IPS-18c (cell line): ENCODE data around the gene RALGAPA1.
"Not testable (repeated sequence)": the region's sequence is repeated elsewhere in the genome, so short reads cannot be mapped to it uniquely, and the experiment has no call there.

ENCODE experiments used
- H3K4me3 ChIP-seq: 2 replicates; pipeline ENCODE4 v1.7.0; 2013; ENCODE audit warnings: low read depth, mild to moderate bottlenecking, low read length, moderate library complexity; ENCODE audit not compliant: insufficient read depth
- H3K9me3 ChIP-seq: one replicate; pipeline ENCODE4 v1.6.1; 2013; ENCODE audit warnings: mild to moderate bottlenecking, low read length, moderate library complexity; ENCODE audit not compliant: control insufficient read depth, insufficient read depth

RALGAPA1 gene

DNA sequence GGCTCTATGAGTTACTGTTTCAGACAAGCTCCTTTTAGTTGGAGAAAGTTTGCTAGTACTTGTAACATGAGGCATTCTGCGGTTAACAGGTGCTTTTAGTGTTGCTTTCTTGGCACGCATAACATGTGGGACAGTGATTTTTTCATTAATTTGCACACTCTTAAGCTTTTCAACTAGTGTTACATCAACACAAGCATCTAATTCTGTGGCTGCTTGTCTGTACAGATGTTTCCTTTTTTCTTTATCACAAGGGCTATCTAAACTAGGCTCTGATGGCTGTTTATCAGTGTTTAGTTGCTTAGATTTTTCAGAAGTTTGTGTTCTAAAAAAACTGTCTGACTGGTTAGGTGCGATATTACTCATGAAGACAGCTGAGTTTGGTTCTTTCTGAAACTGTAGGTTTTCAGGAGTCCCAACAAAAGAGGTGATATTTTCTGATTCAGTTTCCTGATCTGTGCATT lies 120.1 kb downstream of the RALGAPA1 start:
- no peak overlapping the region for H3K4me3 ChIP-seq
- H3K9me3 ChIP-seq, result no peaks in the 10 kb centered on the region

DNA sequence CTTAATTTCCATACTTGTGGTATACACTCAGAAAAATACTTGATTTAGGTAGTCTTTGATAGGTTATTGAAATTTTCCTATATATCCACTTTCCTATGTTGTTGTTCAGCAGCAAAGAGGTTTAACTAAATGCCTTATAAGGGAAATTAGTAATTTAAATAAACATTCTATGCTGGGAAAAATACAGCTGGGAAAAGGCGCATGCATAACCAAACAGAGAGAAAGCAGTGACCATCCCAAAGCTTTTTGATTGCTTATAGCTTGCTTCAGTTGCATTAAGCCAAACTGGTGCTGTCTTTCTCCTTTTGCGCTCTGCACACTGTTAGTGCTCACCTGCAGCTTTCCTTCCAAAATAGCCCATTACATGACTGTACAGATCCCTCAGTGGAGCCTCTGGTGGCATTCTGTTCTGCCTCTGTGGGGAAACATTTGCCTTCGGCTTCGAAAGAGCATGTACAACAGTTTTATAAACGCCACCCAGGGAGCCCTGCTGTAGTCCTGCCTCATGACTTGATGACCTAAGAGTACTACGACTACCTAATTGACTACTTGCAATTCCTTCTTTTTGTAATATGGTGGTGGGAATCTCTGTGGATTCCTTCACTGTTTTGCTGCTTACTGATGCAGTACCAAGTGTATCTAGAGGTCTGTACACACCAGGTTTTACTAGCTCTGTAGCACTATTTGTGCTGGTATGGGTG lies 120.8 kb downstream of the RALGAPA1 start:
- Histone ChIP-seq H3K4me3 (no peak overlapping the region), H3K9me3 (no peaks in the 10 kb centered on the region)

DNA sequence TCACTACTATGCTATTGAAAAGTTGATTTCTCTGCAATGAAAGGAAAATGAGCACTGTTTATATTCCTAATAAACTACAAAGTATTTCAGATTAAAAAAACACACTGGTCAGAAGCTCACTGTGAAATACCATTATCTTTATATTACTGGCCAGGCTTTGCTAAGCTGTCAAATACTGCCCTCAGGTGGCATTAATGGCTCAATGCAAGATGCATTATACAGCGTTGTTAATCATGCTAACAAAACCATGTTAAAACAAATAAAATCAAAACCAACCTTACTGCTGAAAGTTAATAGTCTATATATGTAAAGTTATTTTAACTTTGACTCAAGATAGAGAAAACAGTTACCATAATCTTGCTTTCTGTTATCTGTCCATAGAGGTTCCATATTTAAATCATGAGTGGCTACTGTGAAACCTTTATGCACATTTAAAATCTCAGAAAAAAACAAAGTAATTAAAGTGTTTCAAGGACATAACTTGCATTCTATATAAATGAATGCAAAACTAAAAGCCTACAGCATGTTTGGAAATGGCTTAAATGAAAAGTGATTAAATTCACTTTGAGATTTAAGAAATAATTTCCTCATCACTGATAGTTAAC lies 121.7 kb downstream of the RALGAPA1 start:
- Histone ChIP-seq H3K9me3 (no peaks in the 10 kb centered on the region), H3K4me3 (no peak overlapping the region)

DNA sequence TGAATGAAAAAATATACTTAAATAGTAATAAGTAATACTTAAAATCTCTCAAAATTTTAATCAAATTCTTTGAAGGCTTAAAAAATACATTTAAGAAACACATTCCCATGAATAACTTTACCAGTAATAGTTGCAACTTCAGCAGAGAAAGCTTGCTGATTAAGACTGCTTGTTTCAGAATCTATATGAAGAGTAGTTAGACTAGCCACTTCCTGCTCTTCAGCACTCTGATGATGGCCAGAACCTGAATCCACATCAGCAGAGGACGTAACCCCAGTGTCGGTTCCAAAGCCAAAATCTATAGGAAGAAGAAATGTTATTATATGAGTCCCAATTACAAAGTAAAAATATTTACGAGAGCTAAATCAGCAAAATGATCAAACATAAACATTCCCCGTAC lies 125.4 kb downstream of the RALGAPA1 start:
- H3K4me3 ChIP-seq, H3K9me3 ChIP-seq: not testable (repeated sequence)

DNA sequence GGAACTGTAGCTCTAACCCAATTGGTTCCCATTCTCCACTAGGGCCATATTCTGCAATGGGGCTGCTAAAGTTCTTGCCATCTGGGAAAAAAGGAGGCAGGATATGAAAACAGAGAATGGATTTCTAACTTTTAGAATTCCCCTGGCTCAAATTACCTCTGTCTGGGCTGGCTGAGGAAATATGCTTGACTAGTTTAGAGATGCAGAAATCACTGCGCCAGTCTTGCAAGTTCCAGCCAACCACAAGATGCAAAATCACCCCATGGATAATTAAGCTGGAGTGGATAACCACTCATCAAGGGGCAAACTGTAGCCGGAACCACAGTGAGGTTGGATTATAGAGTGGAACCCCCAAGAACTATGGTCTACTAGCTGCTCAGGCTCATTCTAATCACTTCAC lies 126.3 kb downstream of the RALGAPA1 start:
- H3K9me3 ChIP-seq, result no peaks in the 10 kb centered on the region
- H3K4me3 ChIP-seq, result no peak overlapping the region

DNA sequence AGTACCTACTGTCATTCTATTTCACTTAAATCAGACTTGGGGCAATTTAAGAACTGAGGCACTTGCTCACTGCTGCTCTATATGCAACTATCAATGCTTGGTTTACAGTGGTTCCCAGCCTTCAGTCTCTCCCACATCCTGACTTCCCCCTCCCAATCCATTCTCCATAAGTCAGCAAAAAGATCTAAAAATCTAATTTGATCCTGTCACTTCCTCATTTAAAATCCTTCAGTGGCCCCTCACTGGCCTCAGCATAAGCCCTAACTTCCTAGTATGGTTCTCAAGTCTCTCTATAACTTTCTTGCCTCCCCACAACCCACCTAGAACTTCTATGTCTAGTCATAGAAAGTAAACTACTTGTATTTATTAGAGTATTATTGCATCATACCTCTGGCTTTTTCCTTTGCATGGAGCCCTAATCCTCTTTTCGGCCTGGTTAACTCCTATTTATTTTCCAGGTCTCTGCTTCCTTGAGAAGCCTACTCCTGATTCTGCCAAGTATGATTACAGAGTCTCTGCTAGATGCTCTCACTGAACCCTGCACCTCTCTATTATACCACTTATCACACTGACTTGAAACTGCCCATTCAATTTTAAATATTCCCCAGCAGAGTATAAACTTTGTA lies 130.6 kb downstream of the RALGAPA1 start:
- no peak overlapping the region for H3K4me3 ChIP-seq
- H3K9me3 ChIP-seq, result no peaks in the 10 kb centered on the region

DNA sequence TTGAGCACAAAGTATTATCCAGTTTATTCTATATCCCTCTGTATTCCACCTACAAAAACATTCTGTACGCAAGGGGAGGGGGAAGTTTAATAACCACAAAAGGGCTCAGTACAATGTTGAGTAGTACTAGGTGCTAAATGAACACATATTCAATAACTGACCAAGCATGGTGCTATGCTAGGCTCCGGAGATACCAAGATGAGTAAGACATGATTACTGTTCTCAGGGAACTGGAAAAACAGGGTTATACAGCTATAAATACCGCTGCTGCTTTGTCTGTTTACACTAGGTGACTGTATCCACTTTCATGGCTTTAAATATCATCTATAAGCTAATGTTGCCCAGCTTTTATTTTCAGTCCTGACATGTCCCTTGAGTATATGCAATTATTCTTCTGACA lies 139.3 kb downstream of the RALGAPA1 start:
- H3K4me3 ChIP-seq, result no peak overlapping the region
- H3K9me3 ChIP-seq, result no peaks in the 10 kb centered on the region

DNA sequence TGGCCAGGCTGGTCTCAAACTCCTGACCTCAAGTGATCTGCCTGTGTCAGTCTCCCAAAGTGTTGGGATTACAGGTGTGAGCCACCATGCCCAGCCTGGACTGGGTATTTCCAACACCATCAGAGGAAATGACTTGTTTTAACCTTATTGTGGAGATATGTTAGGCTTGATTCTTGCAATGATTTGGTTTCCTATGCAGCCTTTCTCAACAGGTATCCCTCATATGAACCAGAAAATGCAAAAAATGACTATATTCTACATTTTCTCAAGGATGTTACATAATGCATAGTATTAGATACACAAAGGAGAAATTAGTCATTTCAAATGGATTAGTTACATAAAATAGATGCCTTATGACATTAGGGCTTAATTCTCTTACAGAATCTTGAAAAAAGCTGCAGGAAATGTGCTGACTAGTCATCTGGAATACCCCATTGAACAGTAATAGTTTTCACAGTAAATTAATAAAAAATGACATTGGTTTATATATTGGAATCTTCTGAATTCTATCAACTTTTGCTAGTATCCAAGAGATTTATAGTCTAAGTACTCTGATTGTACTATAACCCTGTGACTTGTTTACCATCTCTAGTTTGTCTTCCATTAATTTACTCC lies 142.6 kb downstream of the RALGAPA1 start:
- Histone ChIP-seq H3K4me3 (no peak overlapping the region), H3K9me3 (no peaks in the 10 kb centered on the region)

DNA sequence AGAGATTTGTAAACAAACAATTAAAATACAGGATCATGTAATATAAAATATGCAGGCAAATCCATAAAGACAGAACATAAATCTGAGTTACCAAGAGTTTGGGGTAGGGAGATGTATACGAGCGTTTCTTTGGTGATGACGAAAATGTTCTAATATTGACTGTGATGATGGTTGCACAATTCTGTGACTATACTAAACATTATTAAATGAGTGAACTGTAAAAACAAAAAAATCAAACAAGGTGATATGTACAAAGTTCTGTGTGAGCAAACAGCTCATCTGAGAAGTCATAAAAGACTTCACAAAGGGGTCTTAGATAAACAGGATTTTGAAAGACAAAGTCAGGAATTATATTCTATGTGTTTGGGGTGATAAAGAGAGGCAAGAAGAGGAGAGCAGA lies 147.2 kb downstream of the RALGAPA1 start:
- Histone ChIP-seq H3K9me3 (no peaks in the 10 kb centered on the region), H3K4me3 (no peak overlapping the region)

DNA sequence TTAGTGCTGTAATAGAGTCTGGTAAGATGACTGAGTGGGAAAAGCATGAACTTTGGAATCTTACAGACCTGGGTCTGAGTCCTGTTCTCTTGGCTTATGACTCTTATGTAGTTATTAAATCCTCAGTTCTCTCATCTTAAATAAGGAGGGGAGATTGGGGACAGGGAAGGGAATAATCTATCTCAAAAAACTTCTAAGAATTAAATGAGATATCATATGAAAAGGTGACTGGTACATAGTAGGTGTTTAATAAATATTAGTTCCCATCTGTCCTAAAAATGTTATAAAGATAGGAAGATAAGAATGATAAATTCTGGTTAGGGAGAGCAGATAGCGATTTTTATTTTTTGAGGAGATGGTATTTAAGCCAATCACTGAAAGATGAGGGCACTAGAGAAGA lies 156.1 kb downstream of the RALGAPA1 start:
- no peaks in the 10 kb centered on the region for H3K9me3 ChIP-seq
- no peak overlapping the region for H3K4me3 ChIP-seq

DNA sequence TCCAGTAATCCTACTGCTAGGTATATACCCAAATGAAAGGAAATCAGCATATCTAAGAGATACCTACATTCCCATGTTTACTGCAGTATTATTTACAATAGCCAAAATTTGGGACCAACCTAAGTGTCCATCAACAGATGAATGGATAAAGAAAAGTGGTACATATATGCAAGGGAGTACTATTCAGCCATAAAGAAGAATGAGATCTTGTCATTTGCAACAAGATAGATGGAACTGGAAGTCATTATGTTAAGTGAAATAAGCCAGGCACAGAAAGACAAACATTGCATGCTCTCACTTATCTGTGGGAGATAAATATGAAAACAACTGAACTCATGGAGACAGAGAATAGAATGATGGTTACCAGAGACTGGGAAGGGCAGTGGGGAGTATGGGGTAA lies 165.6 kb downstream of the RALGAPA1 start:
- Histone ChIP-seq H3K4me3 (no peak overlapping the region), H3K9me3 (no peaks in the 10 kb centered on the region)

DNA sequence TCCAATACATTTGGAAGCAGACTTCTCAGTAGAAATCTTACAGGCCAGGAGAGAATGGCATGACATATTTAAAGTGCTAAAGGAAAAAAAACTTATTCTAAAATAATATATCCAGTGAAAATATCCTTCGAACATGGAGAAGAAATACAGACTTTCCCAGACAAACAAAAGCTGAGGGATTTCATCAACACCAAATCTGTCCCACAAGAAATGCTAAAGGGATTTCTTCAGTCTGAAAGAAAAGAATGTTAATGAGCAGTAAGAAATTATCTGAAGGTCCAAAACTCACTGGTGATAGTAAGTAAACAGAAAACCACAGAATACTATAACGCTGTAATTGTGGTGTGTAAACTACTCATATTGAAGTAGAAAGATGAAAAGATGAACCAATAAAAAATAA lies 171.2 kb downstream of the RALGAPA1 start:
- H3K9me3 ChIP-seq, result no peaks in the 10 kb centered on the region

DNA sequence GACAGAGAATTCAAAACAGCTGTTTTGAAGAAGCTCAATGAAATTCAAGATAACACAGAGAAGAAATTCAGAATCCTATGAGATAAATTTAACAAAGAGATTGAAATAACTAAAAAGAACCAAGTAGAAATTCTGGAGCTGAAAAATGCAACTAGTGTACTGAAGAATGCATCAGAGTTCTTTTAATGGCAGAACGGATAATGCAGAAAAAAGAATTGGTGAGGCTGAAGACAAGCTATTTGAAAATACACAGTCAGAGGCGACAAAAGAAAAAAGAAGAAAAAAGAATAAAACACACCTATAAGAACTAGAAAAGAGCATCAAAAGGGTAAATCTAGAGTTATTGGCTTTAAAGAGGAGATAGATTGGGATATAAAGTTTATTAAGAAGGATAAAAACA lies 171.8 kb downstream of the RALGAPA1 start:
- Histone ChIP-seq H3K4me3 (no peak overlapping the region), H3K9me3 (no peaks in the 10 kb centered on the region)

More for the DNA sequence above, 171.2 kb downstream of the RALGAPA1 start:
- no peak overlapping the region for H3K4me3 ChIP-seq

DNA sequence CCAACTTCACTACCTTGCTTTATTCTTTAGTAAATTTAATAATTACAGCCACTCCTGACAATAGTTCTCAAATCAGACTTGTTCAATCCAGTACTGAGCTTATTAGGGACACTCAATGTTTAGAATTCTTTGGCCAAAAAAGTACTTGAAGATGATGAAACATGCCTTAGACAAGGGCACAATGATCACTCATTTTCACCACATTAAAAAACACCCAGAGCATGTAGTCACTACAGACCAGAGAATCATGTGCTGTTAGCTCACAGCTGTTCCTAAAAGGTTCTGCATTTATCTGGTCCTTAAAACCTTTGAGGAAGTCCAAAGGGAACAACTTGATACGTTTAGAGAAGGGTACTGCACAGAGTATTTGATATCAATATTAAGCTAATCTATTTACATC lies 176.4 kb downstream of the RALGAPA1 start:
- Histone ChIP-seq H3K4me3 (no peak overlapping the region), H3K9me3 (no peaks in the 10 kb centered on the region)

DNA sequence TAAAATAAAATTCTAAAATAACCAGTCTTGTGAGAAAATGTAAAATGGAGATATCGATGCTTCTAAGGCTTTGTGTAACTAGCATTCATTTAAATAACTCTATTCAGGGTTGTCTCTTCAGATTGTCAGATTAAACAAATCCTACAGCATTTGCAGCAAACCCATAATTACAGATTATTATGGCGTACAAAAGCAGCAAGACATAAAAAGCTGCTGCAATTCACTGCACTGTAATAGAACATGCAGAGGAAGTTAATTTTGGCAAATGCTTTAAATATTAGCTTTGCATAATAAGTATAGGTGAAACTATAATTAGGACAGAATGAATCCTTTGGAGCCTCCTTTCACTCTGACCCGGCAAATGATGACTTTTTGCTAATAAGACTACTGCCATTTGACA lies 176.8 kb downstream of the RALGAPA1 start:
- Histone ChIP-seq H3K9me3 (no peaks in the 10 kb centered on the region), H3K4me3 (no peak overlapping the region)

DNA sequence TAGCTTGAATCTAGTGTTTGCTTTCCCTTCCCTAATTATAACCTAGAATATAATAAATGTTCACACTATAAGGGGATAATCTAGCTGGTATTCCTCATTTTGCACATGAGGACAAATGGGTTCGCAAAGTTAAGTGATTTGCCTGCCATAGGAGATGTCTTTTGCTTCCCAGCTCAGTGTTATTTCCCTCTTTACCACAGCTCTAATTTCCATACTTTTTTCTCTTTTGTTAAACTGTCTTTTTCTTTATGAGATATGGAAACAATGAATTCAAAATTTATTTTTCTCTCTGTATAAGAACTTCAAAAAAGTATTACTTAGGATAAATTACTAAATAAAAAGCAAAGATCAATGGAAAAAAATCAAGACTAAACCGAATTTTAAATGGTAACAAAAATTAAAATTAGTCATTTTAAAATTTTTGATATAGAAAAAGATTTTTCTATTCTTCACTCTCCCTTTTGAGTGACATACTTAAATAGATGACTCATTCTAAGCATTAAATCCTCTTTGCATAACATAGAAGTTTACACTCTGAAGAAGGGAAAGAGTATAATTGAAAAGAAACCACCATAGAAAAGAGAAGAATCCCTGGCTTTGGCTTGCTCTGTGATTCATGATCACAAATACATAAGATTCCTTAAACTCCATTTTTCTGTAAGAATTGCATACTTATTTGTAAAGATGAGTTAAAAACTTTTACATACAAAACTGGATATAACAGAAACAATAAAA lies 177.9 kb downstream of the RALGAPA1 start:
- no peaks in the 10 kb centered on the region for H3K9me3 ChIP-seq
- H3K4me3 ChIP-seq, result no peak overlapping the region

DNA sequence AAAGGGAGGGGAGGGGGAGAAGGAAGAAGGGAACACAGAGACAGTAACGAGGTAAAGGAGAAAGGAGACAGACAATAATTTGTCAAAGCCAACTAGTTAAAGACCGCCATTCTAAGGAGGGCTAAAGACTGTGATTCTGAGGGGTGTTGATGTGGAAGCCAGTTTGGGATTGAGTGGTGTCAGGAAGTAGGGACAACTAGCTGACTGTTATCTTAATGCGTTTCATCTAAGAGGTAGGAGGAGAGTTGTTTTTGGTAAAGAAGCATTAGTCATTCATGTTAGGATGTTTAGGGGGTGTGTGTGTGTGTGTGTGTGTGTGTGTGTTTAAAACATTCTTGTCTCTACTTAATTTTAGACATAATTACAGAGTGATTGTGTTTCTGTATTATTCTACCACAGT lies 180.1 kb downstream of the RALGAPA1 start:
- no peaks in the 10 kb centered on the region for H3K9me3 ChIP-seq
- no peak overlapping the region for H3K4me3 ChIP-seq
